Hippocampal formation (tissue), 2 donors: ENCODE results near the gene CLRN3.

Experiments
- DNase-seq, 2 donors: peaks; one replicate each; lab custom pipeline; 2025; lab: John Stamatoyannopoulos, UW

CLRN3 gene

DNA sequence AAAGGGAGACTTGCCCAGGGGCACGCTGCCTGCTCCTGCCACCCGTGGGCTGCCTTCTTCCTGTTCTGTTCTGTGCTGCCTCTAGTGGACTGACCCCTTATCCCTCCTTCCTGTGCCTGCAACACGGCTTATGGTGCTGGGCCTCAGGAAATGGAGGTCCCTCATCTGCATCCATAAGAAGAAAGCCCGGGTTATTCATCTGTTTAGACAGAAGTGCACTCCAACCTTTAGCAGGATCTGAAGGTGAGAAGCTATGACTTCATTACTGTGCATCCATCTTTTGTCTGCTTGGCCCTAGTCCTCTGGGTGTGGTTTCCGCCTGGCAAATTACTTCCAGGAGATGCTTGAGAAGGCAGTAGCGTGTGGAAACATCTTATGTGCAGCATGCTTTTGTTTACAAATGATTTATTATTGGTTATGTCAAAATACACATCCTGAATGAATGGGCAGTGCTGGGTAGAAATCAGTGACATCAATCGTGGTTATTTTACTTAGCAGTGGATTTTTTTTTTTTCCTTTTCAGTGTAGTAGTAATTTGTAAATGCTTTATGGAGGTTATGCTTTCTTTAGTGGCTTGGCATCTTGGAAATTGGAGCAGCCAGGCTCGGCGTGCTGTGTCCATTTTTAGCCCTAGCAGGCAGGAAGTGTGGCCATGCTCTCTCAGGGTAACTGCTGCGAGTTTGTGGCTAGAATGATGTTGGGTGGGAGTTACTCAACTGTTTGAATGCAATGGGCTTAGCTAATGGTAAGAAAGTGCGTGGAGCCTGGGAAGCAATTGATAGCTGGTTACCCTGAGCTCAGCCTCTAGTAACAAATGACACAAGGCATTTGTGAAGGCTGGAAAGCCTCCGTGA is 26.9 kb upstream of the CLRN3 start:
- DNase-seq, result peak; percentile 27 to 28

DNA sequence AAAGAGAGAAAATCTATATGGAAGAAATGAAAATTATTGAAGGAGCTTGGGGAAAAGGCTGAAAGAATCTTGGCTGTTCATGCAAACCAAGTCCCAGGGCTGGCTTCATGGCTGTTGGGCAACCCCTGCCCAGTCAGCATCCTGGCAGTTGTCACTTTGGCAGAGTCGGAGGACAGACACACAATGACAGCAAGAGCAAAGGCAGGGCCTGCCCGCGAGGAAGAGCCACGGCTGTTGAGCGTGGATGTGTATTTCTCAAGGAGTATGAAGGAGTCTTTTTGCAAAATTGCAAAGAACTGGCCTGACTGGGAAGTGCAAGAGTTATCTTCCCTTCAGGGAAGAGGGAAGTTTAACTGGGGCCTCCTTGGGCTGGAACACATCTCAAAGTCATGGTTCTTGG is 25.8 kb upstream of the CLRN3 start:
- peak in 1 of 2 donors; percentile 19 for DNase-seq

GRCh38 chr10:127916826-127917225 is 24.1 kb upstream of the CLRN3 start:
- no peak for DNase-seq

GRCh38 chr10:127915324-127915723 is 22.6 kb upstream of the CLRN3 start:
- no peak for DNase-seq

DNA sequence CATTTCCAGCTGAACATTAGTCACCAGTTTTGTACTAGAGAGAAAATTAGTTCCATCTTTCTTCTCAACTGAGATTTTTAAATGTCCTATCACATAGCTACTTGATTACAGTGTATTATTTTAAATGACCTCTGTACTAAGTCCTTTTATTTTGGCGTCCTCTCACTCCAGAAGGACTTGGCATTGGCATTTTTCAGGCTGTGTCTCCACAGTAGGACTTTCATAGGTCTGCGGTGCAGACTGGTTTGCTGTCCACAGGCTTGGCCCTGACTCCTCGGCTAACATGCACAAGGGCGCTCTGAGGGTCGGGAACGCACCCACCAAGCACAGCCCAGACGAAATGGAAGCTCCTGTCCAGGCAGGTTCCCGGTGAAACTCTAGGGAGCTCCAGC is 20.6 kb upstream of the CLRN3 start:
- no peak for DNase-seq

DNA sequence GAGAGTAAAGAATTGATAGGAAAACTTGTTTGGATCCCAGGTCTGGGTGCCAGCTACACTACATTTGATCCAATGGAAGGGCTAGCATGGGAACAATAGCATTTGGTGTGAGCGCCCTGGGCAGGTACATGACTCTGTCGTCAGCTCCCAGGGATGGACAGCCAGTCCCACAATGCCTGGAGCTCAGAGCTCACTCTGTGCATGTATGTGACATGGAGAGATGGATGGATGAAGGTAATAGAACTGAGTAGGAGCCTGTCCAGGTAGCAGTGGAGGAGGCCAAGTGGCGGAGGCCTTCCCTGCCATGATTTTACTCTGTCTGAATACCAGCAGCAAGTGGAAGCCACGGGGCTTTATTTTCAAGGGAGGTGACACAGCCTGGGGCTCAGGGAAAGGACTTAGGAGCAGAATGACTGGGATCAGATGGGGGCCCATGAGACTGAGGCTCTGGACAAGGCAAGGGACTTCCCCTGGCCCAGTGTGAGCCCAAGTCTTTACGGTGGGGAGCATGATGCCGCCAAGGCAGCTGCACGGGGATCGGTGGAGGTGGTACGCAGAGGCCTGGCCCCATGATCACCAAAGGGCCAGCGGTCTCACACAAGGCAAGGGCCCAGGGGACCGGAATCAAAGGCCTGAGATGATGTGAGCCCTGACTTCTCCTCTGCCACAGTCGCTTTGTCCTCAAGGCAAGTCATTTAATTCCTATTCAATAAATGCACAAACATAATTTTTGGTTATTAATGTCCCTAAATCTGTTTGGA is 20.0 kb upstream of the CLRN3 start:
- no peak for DNase-seq

DNA sequence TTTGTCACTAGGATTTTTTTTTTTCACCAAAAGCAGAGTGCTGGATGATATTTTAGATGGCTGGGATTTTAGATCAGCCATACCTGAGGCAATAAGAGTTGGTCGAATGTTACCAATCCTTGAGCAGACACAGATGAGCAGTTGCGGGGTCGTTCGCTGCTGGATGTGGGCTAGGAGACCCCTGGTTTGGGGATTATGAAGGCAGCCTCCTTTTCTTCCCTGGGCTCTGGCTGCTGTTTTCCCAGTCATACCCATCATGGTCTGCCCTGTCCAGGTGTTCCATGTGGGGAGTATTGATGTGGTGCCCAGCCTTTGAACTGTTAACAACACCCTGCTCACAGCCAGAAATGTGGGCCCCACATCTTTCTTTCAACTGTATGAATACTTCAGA is 19.1 kb upstream of the CLRN3 start:
- DNase-seq, result no peak

GRCh38 chr10:127911218-127911866 is 18.6 kb upstream of the CLRN3 start:
- DNase-seq, result no peak

GRCh38 chr10:127910464-127910770 is 17.7 kb upstream of the CLRN3 start:
- no peak for DNase-seq

DNA sequence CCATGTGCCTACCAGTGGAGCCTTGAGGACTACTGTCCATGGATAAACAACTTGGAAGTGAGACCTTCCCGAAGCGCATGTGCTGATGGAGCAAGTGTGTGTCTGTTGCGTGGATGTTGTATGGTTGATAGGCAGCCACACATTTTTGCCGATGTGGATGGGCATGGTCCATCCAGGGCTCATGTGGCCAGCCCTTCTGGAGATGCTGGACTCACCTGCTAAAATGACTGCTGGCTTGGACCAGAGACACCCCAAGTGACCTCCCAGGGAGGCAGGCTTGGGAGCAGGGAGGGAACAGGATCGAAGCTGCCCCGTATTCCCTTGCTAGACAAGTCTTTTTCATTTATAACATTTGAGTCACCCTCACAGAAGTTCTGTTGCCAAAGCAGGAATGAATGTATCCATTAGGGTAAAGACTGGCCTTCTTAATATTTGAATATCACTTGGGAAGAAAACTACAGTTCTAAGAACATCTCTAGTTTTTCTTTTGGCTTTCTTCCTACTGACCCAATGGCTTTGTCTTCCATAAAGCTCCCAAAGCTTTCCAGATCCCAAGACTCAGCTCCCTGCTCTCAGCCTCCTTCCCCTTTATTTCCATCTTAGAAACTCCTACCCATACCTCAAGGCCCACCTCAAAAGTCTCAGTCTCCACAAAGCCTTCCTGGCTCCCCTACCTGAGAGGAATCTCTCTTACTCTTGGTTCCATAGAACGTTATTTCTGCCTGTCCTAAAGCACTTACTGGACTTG is 17.1 kb upstream of the CLRN3 start:
- DNase-seq, result no peak

DNA sequence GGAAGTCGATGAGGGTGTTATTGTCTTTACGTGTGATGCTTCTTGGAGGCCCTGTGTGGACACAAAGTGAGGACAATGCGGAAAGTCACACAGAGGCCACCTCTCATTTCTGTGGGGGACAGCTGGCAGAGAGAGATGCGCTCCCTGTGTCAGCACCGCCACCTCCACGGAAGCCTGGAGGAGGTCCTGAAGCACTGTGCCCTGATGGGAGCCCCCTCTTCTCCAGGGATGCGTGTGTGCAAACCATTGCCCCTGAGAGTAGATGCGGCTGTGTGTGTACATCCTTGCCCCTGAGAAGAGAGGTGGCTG is 16.2 kb upstream of the CLRN3 start:
- no peak for DNase-seq

GRCh38 chr10:127908106-127908958 is 15.6 kb upstream of the CLRN3 start:
- no peak for DNase-seq

DNA sequence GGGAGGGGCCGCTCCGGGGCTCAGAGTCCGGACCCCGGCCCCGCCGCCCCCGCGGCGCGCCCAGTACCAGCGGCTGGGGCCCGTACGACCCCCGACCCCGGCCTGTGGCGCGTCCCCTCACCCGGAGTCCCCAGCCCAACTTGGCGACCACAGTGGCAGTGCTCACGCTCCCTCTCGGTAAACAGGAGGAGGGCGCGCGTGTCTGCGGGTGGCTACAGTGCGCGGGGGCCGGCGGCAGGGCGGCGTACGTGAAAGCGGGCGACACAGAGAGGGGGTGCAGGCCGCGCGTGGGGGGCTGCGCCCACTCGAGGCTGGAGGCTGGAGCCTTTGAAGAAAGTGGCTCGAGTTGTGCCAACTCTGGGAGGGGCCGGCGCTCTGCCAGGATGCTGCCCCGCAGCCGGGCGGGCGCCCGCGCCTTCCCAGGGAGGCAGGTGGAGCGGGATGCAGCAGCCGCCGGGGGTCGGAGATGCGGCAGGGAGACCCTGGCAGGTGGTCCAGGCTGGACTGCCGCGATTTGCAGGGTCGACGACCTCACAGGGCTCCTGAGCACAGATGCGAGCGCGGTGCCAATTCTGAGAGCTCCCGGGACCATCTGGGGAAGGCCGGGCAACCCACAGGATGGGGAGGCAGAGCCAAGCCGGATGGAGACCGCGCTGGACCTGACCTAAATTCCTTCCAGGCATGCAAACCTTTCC is 14.8 kb upstream of the CLRN3 start:
- DNase-seq, result peak in 1 of 2 donors; percentile 40

GRCh38 chr10:127906548-127907377 is 14.0 kb upstream of the CLRN3 start, which contains the start of gene PTPRE:
Gene PTPRE (plus strand): TSS chr10:127907103. CDS start chr10:128040882, 133,779 bp downstream.
- DNase-seq, result peak in 1 of 2 donors; percentile 57

DNA sequence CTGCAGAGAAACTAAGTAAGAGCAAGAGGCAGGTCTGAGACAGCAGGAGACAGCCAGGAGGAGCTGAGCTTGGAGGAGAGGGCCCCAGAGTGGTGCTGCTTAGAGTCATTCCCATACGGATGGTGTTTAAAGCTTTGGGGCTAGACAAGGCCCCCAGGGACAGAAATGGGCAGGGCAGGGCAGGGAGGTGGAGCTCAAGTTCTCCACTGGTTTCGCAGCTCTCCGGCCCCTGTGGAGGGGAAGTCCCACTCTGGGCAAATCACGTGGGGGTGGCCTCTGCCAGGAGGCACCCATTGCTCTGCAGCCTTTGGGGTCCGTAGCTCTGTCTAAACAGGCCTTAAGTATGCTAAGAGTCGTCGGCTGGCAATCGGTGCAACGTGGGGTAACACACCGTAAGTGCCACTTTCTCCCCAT is 13.1 kb upstream of the CLRN3 start:
- no peak for DNase-seq

- DNase-seq, result no peak
Observed at GRCh38 chr10:127905001-127905847, 12.5 kb upstream of the CLRN3 start.

- DNase-seq, result no peak
Observed at GRCh38 chr10:127904311-127905000, 11.7 kb upstream of the CLRN3 start.

DNA sequence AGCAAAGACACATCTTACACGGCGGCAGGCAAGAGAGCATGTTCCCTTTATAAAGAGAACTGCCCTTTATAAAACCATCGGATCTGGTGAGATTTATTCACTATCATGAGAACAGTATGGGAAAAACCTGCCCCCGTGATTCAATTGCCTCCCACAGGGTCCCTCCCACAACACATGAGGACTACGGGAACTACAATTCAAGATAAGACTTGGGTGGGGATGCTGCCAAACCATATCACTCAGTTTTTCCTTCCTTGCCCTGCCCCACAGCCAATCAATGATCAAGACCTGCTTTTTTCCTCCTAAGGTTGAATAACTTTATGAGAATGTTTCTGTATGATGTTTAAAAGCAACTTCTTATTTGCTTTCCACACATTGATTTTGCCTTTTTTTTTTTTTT is 11.0 kb upstream of the CLRN3 start:
- no peak for DNase-seq
